ENCODE results near the gene YY1AP1.
"Not testable (repeated sequence)": the region's sequence is repeated elsewhere in the genome, so short reads cannot be mapped to it uniquely, and the experiment has no call there.

YY1AP1 gene

DNA sequence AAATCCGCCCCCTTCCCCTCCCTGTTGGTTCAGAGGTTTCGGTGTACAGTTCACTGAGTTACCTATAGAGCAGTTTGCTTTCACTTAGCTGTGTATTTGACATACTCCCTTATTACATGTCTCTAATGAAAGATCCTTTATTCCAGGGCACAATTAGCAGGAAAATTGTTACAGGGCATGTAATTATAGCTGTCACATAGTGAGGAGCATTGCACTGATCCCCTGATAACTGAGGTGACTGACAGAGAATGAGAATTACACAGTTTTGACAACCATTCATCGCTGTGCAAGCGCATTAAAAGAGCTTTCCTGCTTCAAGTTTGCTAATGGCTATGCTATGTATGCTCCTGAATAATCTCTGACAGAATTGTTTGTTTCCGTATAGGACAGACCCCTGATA lies 27.2 kb upstream of the YY1AP1 start:
- Mint-ChIP-seq H3K4me3 (no peak overlapping the region), H3K36me3 (ENCODE audit: low read depth) (peaks cover 59% of the 10 kb centered on the region), H3K27me3 (ENCODE audit: low read depth, poor library complexity) (peaks cover 3% of the 10 kb centered on the region), H3K27ac (no peak overlapping the region), H3K4me1 (no peaks in the 10 kb centered on the region), H3K9me3 (no peaks in the 10 kb centered on the region)
- no peak for DNase-seq
- TF ChIP-seq, protein P1, sequence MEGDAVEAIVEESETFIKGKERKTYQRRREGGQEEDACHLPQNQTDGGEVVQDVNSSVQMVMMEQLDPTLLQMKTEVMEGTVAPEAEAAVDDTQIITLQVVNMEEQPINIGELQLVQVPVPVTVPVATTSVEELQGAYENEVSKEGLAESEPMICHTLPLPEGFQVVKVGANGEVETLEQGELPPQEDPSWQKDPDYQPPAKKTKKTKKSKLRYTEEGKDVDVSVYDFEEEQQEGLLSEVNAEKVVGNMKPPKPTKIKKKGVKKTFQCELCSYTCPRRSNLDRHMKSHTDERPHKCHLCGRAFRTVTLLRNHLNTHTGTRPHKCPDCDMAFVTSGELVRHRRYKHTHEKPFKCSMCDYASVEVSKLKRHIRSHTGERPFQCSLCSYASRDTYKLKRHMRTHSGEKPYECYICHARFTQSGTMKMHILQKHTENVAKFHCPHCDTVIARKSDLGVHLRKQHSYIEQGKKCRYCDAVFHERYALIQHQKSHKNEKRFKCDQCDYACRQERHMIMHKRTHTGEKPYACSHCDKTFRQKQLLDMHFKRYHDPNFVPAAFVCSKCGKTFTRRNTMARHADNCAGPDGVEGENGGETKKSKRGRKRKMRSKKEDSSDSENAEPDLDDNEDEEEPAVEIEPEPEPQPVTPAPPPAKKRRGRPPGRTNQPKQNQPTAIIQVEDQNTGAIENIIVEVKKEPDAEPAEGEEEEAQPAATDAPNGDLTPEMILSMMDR (IDR thresholded peaks at IDR 0.05), result no peak

DNA sequence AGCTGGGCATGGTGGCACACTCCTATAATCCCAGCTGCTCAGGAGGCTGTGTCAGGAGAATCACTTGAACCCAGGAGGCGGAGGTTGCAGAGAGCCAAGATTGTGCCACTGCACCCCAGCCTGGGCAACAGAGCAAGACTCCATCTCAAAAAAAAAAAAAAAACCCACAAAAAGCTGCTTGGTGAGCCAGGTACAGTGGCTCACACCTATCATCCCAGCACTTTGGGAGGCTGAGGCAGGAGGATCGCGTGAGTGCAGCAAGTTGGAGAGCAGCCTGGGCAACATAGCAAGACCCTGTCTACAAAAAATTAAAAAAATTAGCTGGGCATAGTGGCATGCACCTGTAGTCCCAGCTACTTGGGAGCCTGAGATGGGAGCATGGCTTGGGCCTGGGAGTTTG lies 26.5 kb upstream of the YY1AP1 start:
- H3K9me3 Mint-ChIP-seq; DNase-seq; H3K4me3 Mint-ChIP-seq; H3K27ac Mint-ChIP-seq; H3K27me3 Mint-ChIP-seq (ENCODE audit: low read depth, poor library complexity); H3K4me1 Mint-ChIP-seq: not testable (repeated sequence)
- H3K36me3 Mint-ChIP-seq (ENCODE audit: low read depth), result peaks cover 64% of the 10 kb centered on the region

DNA sequence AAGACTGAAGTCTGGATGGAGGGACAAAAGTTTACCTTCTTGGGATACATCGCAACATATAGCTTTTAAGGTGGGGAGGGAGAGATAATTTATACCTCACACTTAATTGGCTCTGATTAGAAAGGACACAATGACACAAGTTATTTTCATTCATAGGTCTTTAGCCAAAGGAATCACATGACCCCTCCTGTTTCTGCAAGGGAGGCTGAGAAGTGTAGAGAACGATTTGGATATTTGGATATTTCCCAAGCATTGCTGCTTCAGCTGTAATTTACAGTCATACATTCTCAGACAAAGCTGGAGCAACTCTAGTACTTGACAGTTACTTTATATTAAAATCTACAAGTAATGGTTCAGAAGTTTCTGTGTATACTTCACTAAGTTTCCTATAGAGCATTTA lies 24.5 kb upstream of the YY1AP1 start:
- no peak overlapping the region for H3K4me3 Mint-ChIP-seq
- no peaks in the 10 kb centered on the region for H3K27me3 Mint-ChIP-seq (ENCODE audit: low read depth, poor library complexity)
- TF ChIP-seq, protein P1 (IDR thresholded peaks at IDR 0.05), result no peak
- H3K4me1 Mint-ChIP-seq, result no peaks in the 10 kb centered on the region
- DNase-seq, result no peak
- H3K36me3 Mint-ChIP-seq (ENCODE audit: low read depth), result peaks cover 77% of the 10 kb centered on the region
- H3K9me3 Mint-ChIP-seq, result peaks cover 11% of the 10 kb centered on the region
- no peak overlapping the region for H3K27ac Mint-ChIP-seq

DNA sequence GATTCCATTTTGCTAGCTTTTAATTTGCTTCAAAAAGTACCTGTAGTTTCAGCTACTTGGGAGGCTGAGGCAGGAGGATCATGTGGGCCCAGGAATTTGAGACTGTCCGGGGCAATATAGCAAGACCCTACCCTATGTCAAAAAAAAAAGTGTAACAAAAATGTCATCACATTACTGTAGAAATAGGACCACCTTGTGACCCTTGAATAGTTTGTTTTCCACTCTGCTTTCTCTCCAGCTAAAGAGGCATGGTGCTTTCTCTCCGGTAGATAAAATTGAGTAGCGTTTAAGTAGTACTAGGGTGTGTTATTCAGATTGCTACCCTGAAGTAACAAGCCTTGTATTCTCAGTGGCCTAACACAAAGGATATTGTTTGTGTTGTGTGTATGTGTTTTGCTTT lies 24.1 kb upstream of the YY1AP1 start:
- Mint-ChIP-seq H3K9me3 (peaks cover 15% of the 10 kb centered on the region), H3K36me3 (ENCODE audit: low read depth) (peaks cover 77% of the 10 kb centered on the region)
- not testable (repeated sequence) for H3K4me1 Mint-ChIP-seq; H3K27ac Mint-ChIP-seq; H3K4me3 Mint-ChIP-seq; H3K27me3 Mint-ChIP-seq (ENCODE audit: low read depth, poor library complexity); DNase-seq

DNA sequence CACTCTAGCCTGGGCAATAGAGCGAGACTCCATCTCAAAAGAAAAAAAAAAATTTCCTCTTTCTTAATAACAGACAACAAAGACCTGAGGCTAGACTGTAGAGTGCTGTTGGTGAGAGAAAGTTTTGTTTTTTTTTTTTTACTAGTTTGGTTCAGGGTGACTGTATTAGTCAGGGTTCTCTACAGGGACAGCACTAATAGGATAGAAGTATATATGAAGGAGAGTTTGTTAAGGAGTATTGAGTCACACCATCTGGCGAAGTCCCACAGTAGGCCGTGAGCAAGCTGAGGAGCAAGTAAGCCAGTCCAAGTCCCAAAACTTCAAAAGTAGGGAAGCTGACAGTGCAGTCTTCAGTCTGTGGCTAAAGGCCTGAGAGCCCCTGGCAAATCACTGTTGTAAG lies 22.9 kb upstream of the YY1AP1 start:
- H3K4me3 Mint-ChIP-seq; H3K4me1 Mint-ChIP-seq; DNase-seq; H3K27ac Mint-ChIP-seq; H3K27me3 Mint-ChIP-seq (ENCODE audit: low read depth, poor library complexity): not testable (repeated sequence)
- Mint-ChIP-seq H3K36me3 (ENCODE audit: low read depth) (peaks cover 72% of the 10 kb centered on the region), H3K9me3 (peaks cover 20% of the 10 kb centered on the region)

DNA sequence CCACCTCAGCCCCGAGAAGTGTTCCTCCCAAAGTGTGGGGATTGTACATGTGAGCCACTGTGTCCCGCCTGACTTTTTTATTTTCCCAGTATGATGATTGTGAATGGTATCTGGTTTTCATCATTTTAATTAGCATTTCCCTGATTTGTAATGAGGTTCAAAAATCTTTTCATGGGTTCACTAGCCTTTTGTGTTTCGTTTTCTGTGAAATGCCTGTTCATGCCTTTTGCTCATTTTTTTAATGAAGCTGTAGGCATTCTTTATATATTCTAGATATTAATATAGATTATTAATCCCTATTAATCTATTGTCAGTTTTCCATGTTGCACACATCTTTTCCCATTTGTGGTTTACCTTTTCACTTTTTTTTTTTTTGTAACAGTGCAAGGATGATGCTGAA lies 20.8 kb upstream of the YY1AP1 start:
- no peak overlapping the region for H3K4me3 Mint-ChIP-seq
- no peaks in the 10 kb centered on the region for H3K4me1 Mint-ChIP-seq
- TF ChIP-seq, protein P1 (IDR thresholded peaks at IDR 0.05), result no peak
- H3K27me3 Mint-ChIP-seq (ENCODE audit: low read depth, poor library complexity), result no peaks in the 10 kb centered on the region
- H3K27ac Mint-ChIP-seq, result no peak overlapping the region
- H3K9me3 Mint-ChIP-seq, result peaks cover 26% of the 10 kb centered on the region
- H3K36me3 Mint-ChIP-seq (ENCODE audit: low read depth), result peaks cover 73% of the 10 kb centered on the region
- no peak for DNase-seq

DNA sequence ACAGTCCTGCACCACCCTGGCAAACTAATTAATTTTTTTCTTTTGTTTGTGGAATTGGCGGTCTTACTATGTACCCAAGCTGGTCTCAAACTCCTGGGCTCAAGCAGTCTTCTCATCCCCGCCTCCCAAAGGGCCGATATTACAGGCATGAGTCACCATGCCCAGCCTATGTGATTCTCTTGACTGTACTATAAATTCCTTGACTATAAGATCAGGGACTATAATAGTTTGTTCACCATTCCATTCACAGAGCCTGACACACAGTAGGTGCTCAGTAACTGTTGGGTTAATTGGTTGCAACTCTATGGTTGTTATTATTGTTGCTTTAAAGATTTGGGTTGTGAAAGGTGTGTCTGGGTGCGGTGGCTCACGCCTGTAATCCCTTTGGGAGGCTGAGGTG lies 17.6 kb upstream of the YY1AP1 start:
- Mint-ChIP-seq H3K36me3 (ENCODE audit: low read depth) (peaks cover 58% of the 10 kb centered on the region), H3K27ac (no peak overlapping the region), H3K4me3 (no peak overlapping the region), H3K27me3 (ENCODE audit: low read depth, poor library complexity) (peaks cover 3% of the 10 kb centered on the region), H3K9me3 (peaks cover 33% of the 10 kb centered on the region), H3K4me1 (no peaks in the 10 kb centered on the region)
- DNase-seq, result no peak
- TF ChIP-seq, protein P1 (IDR thresholded peaks at IDR 0.05), result no peak

DNA sequence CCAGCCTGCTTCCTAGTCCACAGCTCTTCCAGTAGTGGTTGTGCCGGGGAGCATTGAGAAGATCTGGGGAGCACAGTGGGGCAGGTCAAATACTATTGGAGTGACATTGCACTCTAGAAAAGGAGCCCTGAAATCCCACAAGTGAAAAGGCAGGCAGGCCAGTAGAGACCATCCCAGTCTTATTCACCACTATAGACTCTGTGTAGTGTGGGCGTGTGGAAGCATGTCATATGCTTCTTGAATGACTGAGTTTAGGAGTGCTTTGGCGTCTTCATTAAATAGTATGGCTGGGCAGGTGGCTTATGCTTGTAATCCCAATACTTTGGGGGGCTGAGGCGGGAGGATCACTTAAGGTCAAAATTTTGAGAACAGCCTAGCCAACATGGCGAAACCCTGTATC lies 15.8 kb upstream of the YY1AP1 start:
- not testable (repeated sequence) for H3K27ac Mint-ChIP-seq; DNase-seq; H3K4me3 Mint-ChIP-seq; H3K27me3 Mint-ChIP-seq (ENCODE audit: low read depth, poor library complexity); H3K4me1 Mint-ChIP-seq
- peaks cover 40% of the 10 kb centered on the region for H3K9me3 Mint-ChIP-seq
- peaks cover 59% of the 10 kb centered on the region for H3K36me3 Mint-ChIP-seq (ENCODE audit: low read depth)
